ENCODE data around the gene CCL20.

CCL20 gene

DNA sequence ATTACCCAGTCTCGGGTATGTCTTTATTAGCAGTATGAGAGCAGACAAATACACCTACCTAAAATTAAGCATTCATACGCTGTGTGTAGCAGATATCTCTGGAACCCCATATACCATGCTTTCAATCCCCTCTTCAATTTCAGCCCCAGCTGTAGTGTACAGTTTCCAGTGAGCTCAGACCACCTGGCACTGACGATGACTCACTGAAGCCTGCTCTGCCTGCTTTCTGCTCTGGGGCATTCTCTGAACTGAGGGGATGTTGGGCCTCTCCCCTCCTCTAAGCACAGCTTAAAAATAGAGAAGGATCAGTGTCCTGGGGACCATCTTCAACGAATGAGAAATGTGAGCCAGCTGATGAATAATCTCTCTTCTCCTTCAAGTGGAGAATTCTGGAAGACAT, 8.7 kb upstream of the CCL20 start:
- DNase-seq (ENCODE audit: low read depth): no peak

DNA sequence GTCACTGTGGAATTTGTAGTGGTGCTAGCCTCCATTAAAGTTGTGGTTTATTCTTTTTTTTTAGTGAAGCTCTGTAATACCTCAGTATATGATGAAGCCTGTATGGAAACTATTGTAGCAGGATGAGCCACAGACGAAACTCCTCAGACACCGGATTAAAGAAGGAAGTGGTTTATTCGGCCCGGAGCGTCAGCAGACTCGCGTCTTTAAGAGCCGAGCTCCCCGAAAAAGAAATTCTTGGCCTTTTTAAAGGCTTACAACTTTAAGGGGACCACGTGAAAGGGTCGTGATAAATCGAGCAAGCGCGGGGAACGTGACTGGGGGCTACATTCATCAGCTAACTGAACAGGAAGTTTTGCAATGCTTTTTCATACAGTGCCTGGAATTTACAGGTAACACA, 8.1 kb upstream of the CCL20 start:
- no peak for DNase-seq (ENCODE audit: low read depth)

DNA sequence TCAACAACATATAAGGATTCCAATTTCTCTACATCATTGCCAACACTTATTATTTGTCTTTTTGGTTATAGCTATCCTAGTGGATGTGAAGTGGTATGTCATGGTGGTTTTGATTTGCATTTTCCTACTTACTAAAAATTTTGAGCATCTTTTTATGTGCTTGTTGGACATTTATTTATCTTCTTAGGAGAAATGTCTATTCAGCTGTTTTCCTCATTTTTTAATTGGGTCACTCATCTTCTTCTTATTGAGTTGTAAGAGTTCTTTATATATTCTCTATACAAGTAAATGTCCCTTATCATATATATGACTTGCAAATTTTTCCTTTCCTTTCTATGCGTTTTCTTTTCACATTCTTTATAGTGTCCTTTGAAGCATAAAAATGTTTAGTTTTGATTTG, 4.7 kb upstream of the CCL20 start:
- no peak for DNase-seq (ENCODE audit: low read depth)

DNA sequence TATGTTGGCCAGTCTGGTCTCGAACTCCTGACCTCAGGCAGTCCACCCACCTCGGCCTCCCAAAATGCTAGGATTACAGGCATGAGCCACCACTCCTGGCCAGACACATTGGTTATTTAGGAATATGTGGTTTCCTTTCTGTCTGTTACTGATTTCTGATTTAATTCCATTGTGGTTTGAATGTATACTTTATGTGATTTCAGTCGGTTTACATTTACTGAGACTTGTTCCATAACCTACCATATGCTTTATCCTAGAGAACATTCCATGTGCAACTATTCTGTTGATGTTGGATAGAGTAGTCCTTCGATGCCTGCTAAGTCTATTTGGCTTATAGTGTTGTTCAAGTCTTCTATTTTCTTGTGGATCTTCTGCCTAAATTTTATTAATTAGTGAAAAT, 1.6 kb upstream of the CCL20 start:
- DNase-seq (ENCODE audit: low read depth): no peak

DNA sequence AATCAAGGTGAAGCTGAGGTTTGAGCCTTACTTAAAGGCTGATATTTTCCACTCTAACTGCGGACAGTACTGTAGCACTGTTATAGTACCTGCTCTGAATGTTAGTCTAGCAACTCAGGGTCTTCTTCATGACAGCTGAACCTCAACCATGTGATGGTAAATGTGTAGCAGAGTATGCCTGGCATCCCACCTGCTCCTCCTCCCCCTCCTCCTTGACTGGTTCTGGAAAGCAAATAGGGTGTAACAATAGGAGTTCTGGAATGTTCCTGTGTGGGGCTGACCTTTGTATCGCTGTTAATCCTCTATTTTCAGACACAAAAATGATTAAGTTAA, 447 bp upstream of the CCL20 start:
- DNase-seq (ENCODE audit: low read depth): no peak

DNA sequence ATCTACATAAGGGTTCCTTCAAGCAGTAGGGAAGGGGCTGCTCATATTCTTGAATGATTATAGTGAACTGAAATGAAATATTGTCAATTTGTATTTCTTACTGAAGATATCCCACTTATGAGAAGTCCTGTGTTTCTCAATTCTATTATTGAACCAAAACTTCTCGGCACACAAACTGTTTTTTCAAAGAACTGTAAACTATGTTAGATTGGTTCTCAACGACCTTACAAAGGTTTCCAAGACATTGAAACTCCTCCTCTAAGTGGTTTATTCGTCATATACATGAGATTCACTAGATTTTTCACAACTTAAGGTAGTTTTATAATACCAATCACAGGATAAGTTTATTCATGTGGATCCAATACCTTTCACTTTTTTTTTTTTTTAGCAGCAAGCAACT, 1.4 kb downstream of the CCL20 start:
- DNase-seq (ENCODE audit: low read depth): no peak

DNA sequence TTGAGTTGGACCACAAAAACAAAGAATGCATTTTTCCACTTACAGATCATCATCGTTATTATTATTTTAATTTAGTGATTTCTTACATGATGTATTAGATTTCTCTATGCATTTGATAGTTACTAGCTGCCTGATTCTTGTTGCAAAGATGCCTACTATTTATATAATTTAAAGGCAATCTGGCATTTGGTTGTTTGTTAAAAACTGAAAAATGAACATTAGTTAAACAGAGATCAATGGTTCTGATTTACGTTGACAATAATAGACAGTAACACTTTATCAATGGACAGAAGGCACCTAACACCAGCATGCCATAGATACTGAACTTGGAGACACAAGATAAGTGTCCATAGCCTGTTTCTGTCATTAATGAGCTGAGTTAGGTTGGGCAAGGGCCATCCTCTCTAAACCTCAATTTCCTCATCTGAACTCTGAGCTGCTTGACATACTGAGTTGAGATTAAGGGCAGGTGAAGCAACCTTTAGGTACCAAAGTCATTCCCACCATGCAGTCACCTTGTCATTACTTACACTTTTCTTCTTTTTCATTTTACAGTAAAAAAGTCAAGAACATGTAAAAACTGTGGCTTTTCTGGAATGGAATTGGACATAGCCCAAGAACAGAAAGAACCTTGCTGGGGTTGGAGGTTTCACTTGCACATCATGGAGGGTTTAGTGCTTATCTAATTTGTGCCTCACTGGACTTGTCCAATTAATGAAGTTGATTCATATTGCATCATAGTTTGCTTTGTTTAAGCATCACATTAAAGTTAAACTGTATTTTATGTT, 3.1 kb downstream of the CCL20 start:
- DNase-seq (ENCODE audit: low read depth): no peak

DNA sequence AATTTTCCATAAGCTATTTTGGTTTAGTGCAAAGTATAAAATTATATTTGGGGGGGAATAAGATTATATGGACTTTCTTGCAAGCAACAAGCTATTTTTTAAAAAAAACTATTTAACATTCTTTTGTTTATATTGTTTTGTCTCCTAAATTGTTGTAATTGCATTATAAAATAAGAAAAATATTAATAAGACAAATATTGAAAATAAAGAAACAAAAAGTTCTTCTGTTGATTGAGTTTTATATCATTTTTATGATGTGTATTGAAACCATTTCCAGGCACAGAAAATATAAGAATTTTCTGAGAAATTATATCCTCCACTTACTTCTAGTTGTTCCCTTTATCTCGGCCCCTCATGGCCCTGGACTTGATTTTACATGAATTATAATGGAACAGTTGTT, 3.7 kb downstream of the CCL20 start:
- DNase-seq (ENCODE audit: low read depth): no peak

DNA sequence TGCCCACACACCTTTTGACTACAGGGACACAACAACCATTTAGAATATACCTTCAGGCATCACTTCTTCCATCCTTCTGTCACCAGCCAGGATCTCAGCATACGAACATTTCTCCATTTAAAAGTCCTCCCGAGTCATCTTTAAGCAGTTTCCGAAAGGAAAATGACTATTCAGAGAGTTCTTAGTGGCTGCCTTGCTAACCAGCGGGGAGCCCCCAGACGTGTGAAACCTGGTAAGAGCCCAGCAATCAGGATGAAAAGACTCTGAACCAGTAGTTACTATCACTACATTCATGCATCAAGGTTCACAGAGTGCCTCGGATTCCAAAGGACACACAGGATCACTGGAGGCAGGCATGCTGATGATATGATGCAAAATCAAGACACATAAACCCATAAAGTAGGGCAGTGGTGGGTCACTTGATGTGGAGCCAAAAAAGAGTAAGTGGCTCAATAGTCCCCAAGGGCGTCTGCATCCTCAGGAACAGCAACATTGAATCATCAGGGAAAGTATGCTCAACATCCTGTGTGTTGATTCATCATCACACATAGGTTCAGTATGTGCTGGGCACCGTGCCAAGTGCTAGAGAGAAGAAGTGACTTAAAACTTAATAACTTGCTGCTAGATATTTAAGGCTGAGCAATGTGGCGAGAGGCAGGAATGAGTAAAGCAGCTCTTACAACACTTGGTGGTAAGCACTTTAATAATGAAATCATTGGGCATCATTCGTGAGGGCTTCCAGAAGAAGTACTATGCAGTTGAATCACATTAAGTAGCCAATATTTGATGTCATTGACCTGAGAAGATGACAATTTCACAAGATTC, 4.4 kb downstream of the CCL20 start:
- peak; percentile 6 for DNase-seq (ENCODE audit: low read depth)

DNA sequence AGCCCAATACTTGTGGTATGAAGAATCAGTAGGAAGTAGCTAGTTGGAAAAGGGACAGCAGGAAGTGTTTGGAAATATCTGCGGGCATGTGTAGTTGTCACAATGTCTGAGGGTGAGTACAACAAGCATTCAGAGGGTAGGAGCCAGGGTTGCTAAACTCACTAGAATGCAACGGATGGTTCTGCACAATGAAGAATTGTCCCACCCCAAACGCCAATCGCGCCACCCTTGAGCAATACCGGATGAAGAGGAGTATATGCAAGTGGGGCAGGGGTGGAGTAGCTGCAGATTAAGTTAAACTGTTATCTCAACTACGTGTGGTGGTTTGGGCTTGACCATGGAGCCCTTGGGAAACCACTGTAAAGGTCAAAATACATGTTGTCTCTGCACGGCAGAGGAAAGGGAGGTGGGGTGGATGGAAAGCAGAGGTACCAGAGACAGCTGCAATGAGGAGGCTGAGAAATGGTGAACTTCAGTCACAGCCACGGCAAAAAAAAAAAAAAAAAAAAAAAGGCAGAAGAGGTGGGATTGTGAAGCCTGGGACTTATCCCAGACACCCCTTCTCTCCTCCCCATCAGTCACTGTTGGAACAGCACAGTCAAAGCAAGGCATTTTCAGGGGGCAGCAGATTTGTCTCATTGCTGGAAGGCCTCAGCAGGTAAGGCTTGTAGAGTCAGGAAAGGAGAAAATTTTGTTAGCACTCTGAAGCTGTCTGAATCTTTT, 5.2 kb downstream of the CCL20 start:
- no peak for DNase-seq (ENCODE audit: low read depth)

DNA sequence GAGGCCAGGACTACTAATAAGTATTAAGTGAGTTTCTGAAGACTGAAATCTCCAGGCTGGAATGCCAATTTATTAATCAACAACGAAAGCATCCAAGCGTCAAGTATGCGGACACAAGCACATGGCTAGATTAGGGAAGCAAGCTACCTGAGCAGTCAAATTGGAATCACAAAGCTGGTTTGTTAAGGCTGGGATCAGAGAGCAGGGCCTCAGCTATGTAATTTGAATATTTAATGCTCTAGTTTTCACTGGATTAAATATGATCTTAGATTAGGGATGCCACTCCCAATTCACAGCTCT, 5.7 kb downstream of the CCL20 start:
- no peak for DNase-seq (ENCODE audit: low read depth)

DNA sequence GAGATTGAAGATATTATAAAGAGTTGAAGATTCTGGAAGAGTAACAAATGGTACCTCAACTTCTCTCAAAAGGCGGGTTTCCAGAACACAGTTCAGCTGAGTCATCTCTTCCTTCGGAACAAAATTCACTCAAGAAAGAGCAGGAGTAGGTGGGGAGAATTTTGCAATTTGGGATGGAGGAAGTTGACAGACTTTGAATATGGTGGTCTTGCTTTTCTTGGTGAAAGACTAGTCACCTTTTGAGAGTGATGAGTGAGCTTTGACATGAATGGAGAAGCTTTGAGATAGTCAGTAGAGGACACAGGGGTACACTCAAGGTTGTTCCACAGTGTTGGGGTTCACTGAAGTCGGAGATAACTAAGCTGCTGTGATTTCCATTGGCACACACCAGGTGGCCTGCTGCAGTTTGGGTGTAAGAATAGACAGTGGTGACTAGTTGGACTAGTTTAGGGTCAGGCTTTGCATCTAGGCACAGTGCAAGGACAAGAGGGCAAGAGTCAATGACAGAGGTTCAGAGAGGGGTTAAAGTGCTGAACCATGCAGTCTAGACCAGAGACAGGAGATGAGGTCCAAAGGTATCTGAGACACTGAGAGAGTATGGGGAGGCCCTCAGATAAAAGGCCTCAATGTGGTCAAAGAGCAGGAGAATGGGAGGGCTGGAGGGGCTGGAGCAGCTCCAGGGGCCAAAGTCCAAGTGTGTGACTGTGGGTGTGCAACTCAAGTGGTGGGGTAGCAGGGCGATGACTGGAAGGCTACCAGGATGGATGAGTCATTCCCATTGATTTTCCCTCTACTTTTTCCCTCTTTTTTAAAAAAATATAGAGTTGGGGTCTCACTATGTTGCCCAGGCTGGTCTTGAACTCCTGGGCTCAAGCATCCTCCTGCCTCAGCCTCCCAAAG, 7.7 kb downstream of the CCL20 start:
- no peak for DNase-seq (ENCODE audit: low read depth)

DNA sequence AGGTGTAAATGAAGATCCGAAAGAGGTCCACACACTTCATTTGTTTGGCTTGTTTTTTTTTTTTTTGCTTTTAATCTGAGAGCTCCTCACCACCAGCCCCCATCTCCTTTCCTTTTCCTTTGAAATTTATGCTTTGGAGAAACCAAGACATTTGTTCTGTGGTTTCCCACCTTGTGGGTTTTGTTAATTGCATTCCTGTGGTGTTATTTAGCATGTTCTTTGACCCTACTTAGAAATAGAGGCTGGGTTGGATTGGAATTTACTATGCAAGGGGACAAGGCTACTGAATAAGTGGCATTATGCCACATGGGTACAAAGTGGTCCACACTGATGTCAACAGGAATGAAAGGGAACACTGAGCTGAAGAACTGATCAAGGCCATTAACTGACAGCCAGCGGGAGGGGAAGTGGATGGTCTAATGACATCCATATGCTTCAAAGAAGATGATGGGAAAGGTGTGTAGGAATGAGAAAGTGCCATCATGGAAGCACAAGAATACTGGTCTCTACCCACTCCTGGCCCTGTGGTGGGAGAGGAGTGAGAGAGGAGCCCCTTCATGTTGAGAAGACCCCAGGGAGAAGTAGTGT, 8.9 kb downstream of the CCL20 start:
- no peak for DNase-seq (ENCODE audit: low read depth)

DNA sequence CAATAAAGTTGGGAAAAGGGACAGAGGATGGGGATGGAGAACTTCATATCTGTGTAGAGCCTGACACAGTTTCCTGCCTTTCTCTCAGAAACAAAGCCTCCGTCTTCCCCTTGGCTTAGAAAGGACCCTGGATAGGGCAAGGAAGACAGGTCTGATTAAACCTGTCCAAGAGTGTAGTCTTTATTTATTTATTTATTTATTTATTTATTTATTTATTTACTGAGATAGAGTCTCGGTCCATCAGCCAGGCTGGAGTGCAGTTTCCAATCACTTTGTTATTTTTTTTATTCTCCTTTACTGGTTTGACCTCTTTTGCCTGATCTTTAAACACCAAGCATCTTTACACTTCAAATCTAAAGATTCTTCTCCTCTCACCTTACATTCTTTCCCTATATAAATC, 10.3 kb downstream of the CCL20 start:
- DNase-seq (ENCODE audit: low read depth): no peak

DNA sequence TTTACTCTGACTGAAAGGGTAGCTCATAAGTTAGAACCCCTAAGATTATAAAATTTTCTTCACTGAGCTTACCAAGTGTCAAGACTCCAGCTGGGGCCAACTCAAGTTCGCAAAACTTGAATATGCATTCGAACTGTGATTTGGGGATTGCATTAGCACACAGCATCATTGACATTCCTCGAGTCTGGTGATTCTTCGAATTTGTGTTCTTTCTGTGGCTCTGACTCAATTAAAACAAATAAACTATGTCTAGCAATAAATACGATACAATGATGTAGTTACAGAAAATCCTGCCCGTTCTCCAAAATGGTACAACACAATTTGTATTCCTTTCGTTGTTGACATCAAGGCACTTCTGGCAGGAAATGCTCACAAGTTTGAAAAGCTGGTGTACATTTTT, 11.1 kb downstream of the CCL20 start:
- DNase-seq (ENCODE audit: low read depth): no peak

DNA sequence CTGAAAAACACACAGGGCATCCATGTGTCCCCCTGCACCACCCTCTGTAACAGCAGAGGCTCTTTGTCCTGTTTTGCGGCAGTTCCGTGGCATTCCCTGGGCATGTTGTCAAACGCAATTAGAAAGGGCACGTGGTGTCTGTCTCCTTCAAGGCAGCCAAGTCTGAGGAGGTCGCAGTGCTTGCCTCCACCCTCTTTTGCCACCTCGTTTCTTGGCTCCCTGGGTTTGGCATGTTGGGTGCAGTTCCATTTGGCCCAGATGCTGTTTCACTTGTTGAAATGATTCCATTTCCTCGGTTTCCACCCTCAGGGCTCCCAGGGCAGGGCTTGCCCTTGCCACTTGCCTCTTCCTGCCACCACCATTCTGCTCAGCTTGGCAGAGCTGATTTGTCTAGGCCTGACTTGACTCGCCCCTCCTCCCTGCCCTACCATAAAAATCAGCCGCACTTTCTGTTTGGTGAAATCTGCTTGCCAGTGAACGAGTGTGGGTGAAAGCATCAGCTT, 12.4 kb downstream of the CCL20 start:
- DNase-seq (ENCODE audit: low read depth): no peak

DNA sequence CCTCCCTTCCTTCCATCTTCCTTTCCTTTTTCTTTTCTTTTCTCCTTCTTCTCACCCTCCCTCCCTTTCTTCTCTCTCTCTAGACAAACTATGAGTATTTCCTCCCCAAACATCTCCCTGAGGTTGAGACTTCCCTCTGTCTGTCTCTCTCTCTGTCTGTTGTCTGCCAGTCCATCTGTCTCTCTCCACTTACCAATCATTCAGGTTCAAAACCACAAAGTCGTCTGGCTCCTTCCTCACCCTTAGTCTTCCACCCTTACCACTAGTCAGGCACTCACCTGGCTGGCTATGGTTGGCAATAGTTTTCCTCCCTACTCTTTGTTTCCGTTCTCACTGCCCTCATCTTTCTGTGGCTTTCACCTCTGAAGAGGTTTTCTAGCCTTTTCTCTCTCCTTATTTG, 12.9 kb downstream of the CCL20 start:
- no peak for DNase-seq (ENCODE audit: low read depth)

DNA sequence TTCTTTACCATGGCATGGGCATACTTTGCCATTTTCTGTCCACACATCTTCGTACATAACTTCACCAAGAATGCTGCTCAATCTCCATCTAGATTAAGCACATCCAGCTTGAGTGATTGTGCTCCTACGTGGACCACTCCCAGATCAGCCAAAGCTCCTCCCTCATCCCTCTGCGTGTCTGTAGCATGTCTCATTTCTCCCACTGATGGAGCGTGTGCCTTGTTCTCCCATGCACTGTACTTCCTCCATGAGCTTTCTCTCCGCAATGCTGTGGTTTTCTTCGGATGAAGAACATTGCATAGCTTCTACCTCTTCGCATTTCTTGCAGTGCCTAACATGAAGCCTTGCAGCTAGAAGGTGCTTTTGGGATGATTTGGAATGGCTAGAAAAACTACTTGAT, 13.5 kb downstream of the CCL20 start:
- DNase-seq (ENCODE audit: low read depth): no peak

DNA sequence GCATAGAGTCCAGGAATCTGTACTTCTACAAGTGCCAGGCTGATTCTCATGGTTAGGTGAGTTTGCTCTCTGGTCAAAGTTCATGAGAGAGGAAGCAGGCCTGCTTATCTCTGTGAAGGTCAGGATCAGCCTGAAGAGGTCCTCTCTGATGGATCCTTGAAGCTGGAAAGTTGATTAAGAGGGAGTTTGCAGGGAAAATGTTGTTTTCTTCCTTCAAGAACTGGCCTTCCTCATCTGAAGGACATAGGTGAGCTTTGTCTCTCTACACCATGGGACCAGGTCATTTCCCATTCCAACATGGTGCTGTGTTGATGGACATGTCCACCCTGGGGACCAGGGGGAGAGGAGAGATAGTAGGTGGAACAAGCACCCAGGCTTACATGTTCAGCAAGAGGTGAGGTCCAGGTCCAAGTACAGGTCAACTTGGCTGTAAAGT, 14.9 kb downstream of the CCL20 start:
- DNase-seq (ENCODE audit: low read depth): no peak

DNA sequence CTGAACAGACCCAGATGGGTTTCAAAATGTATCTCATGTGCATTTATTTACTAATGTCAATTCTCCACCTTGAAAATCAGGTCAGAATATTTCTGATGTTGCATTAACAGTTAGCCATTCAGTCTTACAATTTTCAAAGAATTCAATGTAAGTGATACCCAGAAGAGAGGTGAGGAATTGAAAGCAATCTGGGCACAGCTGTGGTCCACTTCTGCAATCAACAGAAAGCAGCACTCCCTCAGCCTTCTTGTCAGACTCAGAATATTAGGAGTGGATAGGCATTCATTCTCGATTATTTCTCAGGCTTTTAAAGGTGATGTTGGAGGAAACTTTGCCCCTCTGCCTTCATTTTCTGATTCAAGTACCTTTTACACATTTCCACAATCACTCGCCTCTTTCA, 15.7 kb downstream of the CCL20 start:
- DNase-seq (ENCODE audit: low read depth): no peak

DNA sequence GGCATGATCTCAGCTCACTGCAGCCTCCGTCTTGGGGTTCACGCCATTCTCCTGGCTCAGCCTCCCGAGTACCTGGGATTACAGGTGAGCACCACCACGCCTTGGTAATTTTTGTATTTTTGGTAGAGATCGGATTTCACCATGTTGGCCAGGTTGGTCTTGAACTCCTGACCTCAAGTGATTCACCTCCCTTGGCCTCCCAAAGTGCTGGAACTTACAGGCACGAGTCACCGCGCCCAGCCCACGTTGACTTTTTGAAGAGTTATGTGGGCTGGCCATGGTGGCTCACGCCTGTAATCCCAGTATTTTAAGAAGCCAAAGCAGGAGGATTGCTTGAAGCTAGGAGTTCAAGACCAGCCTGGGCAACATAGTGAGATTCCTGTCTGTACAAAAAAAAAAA, 20.8 kb downstream of the CCL20 start:
- no peak for DNase-seq (ENCODE audit: low read depth)
